Adipose tissue (tissue), 3 donors: ENCODE measurements around the gene NLRP14. TPM values are rescaled to one million over a fixed set of nuclear protein-coding genes. Genes with fewer than 3 reads are reported as not detected.

ENCODE experiments used
- H3K27ac ChIP-seq: one replicate; pipeline ENCODE4 v1.5.1; 2013; ENCODE audit warnings: low read depth, low read length
- WGBS, 3 donors: extraction: QIAGEN DNeasy Blood & Tissue Kit; methylation state at CpG; one replicate each; pipeline ENCODE4 v1.1.7; 2013; 5-methylcytosine and 5-hydroxymethylcytosine counted together
- polyA plus RNA-seq, 3 donors: library from polyadenylated mRNA; stranded (reverse); fragments of 200-250 nt; gene quantifications; one replicate each; pipeline ENCODE4 v1.2.3, GENCODE V29; 2013
- donor health status: healthy with polysubstance abuse.
- donor health status: Bipolar disorder and iron deficiency.
- donor health status: healthy.

The NLRP14 gene, protein sequence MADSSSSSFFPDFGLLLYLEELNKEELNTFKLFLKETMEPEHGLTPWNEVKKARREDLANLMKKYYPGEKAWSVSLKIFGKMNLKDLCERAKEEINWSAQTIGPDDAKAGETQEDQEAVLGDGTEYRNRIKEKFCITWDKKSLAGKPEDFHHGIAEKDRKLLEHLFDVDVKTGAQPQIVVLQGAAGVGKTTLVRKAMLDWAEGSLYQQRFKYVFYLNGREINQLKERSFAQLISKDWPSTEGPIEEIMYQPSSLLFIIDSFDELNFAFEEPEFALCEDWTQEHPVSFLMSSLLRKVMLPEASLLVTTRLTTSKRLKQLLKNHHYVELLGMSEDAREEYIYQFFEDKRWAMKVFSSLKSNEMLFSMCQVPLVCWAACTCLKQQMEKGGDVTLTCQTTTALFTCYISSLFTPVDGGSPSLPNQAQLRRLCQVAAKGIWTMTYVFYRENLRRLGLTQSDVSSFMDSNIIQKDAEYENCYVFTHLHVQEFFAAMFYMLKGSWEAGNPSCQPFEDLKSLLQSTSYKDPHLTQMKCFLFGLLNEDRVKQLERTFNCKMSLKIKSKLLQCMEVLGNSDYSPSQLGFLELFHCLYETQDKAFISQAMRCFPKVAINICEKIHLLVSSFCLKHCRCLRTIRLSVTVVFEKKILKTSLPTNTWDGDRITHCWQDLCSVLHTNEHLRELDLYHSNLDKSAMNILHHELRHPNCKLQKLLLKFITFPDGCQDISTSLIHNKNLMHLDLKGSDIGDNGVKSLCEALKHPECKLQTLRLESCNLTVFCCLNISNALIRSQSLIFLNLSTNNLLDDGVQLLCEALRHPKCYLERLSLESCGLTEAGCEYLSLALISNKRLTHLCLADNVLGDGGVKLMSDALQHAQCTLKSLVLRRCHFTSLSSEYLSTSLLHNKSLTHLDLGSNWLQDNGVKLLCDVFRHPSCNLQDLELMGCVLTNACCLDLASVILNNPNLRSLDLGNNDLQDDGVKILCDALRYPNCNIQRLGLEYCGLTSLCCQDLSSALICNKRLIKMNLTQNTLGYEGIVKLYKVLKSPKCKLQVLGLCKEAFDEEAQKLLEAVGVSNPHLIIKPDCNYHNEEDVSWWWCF
- under 1 TPM in 1 of 3 donors, not detected in 2; 0.11 TPM for polyA plus RNA-seq

GRCh38 chr11:7020183-7020917 lies at the start of gene NLRP14, which contains the start of gene ZNF214:
NLRP14 (plus strand) TSS chr11:7020479; CDS start chr11:7038587, 18,108 bp downstream.
ZNF214 (minus strand) TSS chr11:7020346; CDS start chr11:7002835, 17,511 bp downstream.
- 1 to 4% (median 3%) methylated on average over 47 of the region's 47 CpGs for whole genome bisulfite sequencing, 3 donors
- no peak within 1 kb of the TSS for H3K27ac ChIP-seq

- H3K27ac ChIP-seq, result no peak overlapping the region
- 72 to 81% (median 73%) methylated on average over 2 of the region's 2 CpGs for WGBS, 3 donors
These were observed 40.9 kb upstream of the NLRP14 start for GRCh38 chr11:6979365-6979764.

DNA sequence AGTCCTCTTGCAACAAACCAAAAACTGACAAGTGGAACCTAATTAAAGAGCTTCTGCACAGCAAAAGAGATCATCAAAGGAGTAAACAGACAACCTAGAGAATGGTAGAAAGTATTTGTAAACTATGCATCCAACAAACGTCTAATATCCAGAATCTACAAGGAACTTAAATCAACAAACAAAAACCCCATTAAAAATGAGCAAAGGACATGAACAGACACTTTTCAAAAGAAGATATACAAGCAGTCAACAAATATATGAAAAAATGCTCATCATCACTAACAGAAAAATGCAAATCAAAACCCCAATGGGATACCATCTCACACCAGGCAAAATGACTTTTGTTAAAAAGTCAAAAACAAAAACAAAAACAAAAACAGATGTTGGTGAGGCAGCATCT lies 33.8 kb upstream of the NLRP14 start:
- WGBS, 3 donors, result 61 to 74% (median 67%) methylated on average over 1 of the region's 1 CpG
- no peak overlapping the region for H3K27ac ChIP-seq

- no peak overlapping the region for H3K27ac ChIP-seq
These were observed 31.8 kb upstream of the NLRP14 start for GRCh38 chr11:6988506-6988905.

GRCh38 chr11:6991227-6991626 lies 29.1 kb upstream of the NLRP14 start:
- WGBS, 3 donors, result 67 to 76% (median 70%) methylated on average over 6 of the region's 6 CpGs

DNA sequence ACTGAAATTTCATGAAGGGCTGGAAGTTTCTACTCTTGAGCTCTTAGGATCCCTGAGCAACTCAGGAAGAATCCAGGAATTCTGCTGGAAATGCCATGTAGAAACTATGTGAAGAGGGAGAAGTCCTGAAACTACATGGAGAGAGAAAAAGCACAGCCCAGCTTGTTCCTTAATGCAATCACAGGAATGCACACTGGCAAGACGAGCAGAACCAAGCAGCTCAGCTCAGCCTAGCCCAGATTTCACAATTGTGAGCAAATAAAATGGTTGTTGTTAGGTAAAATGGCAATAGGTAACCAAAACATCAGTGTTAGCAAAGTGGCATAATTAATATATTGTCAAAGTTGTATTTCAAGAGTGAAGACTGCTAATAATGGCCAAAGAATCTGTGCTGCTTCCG lies 28.3 kb upstream of the NLRP14 start:
- WGBS, 3 donors, result 70 to 77% (median 77%) methylated on average over 2 of the region's 2 CpGs
- no peak overlapping the region for H3K27ac ChIP-seq

More at GRCh38 chr11:6991227-6991626, 29.1 kb upstream of the NLRP14 start:
- H3K27ac ChIP-seq, result no peak overlapping the region

- H3K27ac ChIP-seq, result no peak overlapping the region
- WGBS, 3 donors, result 44 to 55% (median 54%) methylated on average over 11 of the region's 11 CpGs
These were observed 27.5 kb upstream of the NLRP14 start for GRCh38 chr11:6992457-6993417.

DNA sequence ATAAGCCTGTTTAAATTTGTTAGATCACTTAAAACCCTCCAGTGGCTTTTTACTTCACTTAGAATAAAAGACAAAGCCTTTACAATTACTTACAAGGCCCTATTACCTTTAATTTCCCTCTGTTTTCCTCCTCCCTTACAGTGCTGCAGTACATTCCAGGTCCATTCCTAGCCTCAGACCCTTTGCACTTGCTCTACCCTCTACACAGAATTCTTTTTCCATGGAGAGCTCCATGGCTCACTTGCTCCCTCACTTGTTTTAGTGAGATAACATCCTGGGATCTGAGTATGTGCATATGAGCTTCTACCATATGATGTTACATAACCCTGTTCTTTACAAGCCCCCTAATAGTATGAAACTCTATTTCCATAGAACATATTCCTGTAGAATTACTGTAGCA lies 24.6 kb upstream of the NLRP14 start:
- H3K27ac ChIP-seq, result no peak overlapping the region

- H3K27ac ChIP-seq, result no peak overlapping the region
- WGBS, 3 donors, result 38 to 62% (median 56%) methylated on average over 3 of the region's 3 CpGs
These were observed 15.8 kb upstream of the NLRP14 start for GRCh38 chr11:7004482-7004881.

GRCh38 chr11:7014118-7014517 lies 6.2 kb upstream of the NLRP14 start:
- WGBS, 3 donors, result 97 to 98% (median 98%) methylated on average over 1 of the region's 1 CpG
- H3K27ac ChIP-seq, result no peak overlapping the region

DNA sequence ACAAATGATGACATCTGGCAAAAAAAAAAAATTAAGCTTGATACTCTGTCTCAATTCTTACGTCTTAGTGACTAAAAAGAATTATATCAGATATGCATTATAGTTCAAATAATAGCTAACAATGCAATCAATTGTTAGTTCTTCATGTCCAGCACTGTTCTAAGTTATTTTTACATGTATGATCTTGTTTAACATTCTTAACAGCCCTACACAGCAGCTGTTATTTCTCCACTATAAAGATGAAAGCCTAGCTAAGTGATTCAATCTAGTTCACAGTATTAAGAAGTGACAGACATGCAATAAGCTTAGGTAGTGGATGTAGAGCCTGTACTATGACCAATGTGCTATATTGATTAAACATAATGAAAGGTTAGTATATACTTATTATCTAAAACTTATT lies 4.3 kb upstream of the NLRP14 start:
- WGBS, 3 donors, result 73 to 87% (median 80%) methylated on average over 1 of the region's 1 CpG
- H3K27ac ChIP-seq, result no peak overlapping the region

DNA sequence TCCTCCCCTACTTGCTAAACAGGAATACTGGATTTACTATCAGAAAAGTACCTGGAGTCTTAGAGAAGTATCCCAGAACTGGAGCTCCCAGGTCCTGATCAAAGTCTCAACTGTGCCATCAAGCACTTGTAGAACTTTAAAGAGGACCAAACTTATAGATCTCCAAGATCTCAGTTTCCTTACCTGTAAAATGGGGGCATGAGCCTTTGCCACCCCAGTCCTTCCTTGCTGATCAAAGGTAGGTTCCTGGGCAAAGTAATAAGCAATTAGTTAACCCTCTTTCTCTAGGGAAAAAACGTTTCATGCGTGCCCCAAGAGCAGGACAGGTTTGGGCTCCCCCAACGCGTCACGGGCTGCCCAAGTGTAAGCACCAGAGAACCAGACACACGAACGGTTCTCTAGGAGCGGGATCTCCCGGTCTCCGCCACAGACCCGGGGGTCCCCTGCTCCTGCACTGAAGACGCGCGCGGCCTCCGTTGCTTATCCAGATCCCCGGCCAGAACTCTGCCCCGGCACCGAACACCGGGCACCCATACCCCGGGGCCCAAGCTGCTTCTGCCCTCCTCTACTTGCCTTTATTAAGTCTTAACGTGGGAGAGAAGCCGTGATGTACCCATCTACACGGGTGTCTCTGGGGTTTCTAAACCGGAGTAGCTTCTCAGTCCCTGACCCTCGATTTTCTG lies 638 bp upstream of the NLRP14 start:
- no peak overlapping the region for H3K27ac ChIP-seq
- WGBS, 3 donors, result 3 to 5% (median 3%) methylated on average over 25 to 26 of the region's 26 CpGs

DNA sequence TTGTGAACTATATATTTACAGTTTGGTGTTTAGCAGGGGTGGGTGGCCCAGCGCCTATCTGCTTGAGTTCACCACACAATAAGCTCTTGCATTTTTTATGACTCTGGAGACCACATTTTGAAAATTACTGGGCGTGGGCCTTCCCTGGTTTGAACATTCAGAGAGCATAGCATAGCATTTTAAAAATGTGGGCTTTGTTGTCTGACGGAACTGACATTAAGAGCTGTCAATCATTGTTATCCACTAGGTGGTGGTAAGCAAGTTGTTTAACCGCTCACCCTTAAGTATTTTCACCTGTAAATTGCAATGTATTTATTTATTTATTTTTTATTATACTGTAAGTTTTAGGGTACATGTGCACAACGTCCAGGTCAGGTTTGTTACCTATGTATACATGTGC lies 1.0 kb downstream of the NLRP14 start:
- no peak overlapping the region for H3K27ac ChIP-seq
- WGBS, 3 donors, result 84 to 88% (median 84%) methylated on average over 5 of the region's 5 CpGs

DNA sequence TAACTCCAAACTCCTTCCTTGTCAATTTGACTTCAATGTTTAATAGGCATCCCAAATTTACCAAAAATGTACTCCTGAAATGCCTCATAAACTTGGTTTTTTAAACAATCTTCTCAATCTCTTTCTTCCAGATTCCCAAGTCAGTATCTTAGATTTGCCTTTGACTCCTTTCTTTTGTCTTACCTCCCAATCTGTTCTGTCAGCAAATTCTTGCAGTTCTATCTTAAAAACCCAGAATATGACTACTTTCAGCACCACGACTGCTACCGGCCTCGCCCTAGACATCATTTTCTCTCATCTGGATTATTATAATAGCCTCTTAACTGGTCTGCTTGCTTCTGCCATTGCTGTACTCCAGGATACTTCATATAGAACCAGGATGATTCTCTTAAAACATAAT lies 7.9 kb downstream of the NLRP14 start:
- no peak overlapping the region for H3K27ac ChIP-seq
- WGBS, 3 donors, result 87 to 91% (median 89%) methylated on average over 3 of the region's 3 CpGs

DNA sequence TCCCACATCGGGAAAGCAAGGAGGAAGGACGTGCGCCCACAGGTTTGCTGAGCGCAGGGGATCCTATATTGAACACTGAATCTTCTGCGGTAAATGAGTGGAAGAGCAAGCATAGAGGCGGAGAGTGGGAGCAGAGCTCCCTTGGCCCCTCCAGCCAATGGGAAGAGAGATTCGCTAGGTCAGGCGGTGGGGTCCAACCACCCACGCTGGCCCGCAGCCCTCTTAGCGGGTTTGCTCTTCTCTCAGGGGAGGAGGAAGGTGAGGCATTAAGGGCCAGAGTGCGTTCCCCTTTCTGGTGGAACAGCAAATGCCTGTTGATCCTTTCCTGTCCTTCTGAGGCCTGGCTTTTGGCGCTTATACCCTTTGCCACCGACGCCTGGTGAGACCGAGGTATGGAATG lies 10.6 kb downstream of the NLRP14 start:
- H3K27ac ChIP-seq, result no peak overlapping the region
- WGBS, 3 donors, result 86 to 93% (median 89%) methylated on average over 16 of the region's 16 CpGs

- WGBS, 3 donors, result 58 to 75% (median 72%) methylated on average over 11 of the region's 11 CpGs
- no peak overlapping the region for H3K27ac ChIP-seq
These were observed 11.2 kb downstream of the NLRP14 start for GRCh38 chr11:7031471-7031871.

DNA sequence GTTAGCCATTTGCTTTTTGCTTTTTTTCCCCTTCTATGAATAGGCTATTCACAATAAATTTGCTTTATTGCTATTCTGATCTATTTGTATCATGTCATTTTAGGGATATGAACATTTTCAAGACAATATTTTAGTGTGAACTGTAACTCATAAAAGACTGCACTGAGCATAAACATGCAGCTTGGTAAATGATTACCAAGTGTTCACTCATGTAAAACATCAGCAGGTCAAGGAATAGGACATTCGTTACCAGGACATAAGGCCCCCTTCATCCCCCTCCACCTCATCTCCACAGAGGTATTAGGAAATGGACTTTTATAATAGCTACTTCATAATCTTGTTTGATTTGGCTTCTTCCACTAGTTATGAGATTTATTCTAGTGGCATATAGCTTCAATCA lies 12.4 kb downstream of the NLRP14 start:
- no peak overlapping the region for H3K27ac ChIP-seq
- WGBS, 3 donors, result 0 to 35% (median 21%) methylated on average over 1 of the region's 1 CpG
